HG02678 (cell line): ENCODE data around the gene SNAP29.
"Not testable (repeated sequence)": the region's sequence is repeated elsewhere in the genome, so short reads cannot be mapped to it uniquely, and the experiment has no call there.

Experiments
- ATAC-seq: cut with Tn5 transposase; IDR thresholded peaks from one replicate; pipeline ENCODE4 v1.9.1; 2021; ENCODE audit warnings: mild to moderate bottlenecking, moderate library complexity; ENCODE audit not compliant: unreplicated experiment

SNAP29 gene

DNA sequence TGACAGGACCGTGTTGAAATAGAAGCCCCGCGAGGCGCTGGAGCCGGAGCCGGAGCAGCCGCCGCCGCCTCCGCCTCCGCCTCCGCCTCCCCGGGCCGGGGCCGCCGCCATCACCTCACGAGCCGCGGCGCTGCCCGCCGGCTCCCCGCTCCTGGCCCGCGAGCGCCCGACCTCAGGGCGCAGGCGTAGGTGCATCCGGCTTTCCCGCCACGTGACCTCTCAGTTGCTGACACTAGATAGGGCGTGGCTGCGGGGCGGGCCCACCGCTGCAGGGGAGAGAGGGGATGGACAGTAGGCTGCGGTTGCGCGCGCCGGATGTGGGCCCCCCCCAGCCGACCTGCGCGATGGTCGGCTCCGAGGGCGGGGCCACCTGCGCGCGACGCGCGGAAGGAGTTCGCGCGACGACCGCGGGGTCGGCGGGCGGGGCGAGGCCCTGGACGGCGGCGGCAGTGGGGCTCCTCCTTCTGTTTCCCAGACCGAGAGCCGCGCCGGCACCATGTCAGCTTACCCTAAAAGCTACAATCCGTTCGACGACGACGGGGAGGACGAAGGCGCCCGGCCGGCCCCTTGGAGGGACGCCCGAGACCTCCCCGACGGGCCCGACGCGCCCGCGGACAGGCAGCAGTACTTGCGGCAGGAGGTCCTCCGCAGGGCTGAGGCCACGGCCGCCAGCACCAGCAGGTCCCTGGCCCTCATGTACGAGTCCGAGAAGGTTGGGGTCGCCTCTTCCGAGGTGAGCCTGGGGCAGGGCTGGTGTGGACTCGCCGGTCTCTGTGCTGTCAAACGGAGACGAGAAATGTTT is at the start of gene SNAP29, which contains the start of gene PI4KA:
SNAP29 (plus strand) TSS at position 393 of the 802 bp plus-strand sequence; CDS start at position 497, 104 bp downstream.
PI4KA (minus strand) TSS at position 197 of the 802 bp plus-strand sequence; CDS start at position 111, 86 bp downstream.
- ATAC-seq, result peak; percentile 92

DNA sequence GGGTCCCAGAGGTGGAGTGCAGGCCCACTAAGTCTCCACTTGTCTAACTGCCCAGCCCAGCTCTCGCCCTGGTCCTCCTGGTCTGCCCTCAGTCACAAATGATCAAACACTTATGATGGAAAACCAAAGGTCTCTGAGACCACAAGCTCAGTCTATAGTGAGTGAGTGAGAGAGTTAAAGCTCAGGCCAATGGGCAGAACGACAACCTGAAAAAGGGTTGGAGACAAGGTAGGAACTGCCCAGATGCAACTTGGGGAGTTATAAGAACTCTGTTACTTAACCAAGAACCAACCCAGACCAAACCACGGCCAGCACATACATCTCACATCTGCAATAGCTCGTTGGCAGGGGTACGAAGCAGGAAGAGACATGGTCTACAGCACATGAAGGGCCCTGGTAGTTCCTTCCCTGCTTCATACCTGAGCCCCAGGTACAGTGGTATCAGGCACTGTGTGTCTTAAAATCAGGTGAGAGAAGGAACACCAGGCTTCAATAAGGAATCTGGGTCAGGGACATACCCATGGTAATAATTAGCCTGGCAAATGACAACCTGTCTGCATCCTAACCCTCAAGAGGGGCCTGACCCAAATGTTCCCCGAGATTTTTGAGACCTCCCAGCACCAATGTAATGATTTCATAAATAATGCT is 49.1 kb upstream of the SNAP29 start:
- no peak for ATAC-seq

DNA sequence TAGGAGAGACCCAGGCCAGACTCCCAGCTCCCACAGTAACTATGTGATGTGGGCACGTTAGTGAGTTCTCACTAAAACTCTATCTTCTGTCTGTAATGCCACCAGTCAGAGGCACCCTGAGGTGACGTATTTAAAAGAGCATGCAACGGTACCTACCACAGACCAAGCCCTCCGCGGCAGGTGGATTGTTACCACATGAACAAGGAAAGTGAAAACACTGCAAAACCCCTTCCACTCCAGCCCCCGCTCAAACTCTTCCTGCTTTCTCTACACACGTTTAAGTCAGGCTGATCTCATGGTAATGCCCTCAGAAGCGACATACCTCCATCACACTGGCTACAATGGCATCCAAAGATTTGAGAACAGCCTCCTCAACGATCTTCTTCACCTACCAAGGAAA is 48.2 kb upstream of the SNAP29 start:
- no peak for ATAC-seq

DNA sequence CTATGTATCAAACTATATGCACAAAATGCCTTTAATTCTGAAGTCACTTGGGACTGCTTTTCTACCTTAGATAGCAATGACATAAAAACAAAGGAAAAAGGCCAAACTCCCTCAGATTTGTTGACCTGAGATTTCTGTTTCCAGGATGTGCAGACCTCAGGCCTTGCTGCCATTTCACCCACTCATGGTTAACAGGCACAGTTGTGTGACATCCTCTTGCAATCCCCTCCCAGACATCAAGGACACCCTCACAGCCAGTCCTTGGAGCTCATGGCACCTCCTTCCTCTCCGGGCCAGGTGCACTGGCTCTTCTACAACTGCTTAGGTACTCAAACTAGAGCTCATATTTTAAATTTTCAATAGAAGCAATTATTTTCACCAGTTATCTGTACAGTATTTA is 47.6 kb upstream of the SNAP29 start:
- ATAC-seq, result no peak

DNA sequence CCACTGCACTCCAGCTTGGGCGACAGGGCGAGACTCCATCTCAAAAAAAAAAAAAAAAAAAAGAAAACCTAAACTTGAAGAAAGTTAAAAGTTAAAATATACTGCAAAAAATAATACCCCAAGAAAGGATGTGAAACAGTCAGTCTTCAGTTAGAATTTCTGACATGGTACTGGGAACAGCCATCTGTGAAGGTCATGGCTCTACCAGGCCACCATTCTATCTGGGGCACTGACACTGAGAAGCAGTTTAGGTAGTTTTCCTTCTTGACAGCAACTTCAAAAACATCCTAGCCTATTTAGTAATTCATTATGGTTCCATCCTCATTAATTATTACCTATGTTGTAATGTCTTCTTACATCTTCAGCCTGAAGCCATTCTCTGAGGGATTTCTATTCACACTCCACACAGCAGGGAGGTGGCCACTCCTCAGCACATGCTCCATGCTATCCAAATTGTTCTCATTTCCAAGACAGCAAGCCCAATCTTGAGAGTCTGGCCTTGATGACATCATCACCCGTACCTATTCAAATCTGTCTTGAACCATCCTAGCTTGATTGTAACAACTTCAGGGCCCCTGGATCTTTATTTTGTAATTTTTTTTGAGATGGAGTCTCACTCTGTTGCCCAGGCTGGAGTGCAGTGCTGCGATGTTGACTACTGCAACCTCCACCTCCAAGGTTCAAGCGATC is 46.7 kb upstream of the SNAP29 start:
- no peak for ATAC-seq

DNA sequence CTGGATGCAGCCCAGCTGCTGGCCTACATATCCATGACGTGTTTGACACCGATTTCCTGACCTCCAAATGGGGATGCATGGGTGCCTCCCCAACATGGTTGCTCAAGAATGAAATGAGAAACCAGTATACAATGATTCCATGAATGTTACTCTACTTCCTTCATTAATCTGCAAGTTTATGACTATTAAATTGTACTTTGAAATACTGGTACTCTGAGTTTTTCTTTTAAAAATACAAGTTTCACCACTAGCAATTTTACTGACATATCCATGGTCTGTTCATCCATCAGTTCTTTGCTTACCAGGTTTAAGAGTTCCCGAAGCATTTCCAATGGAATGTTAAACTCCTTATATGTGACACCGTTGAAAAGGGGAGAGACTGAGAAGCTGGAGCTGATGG is 45.8 kb upstream of the SNAP29 start:
- ATAC-seq, result no peak

DNA sequence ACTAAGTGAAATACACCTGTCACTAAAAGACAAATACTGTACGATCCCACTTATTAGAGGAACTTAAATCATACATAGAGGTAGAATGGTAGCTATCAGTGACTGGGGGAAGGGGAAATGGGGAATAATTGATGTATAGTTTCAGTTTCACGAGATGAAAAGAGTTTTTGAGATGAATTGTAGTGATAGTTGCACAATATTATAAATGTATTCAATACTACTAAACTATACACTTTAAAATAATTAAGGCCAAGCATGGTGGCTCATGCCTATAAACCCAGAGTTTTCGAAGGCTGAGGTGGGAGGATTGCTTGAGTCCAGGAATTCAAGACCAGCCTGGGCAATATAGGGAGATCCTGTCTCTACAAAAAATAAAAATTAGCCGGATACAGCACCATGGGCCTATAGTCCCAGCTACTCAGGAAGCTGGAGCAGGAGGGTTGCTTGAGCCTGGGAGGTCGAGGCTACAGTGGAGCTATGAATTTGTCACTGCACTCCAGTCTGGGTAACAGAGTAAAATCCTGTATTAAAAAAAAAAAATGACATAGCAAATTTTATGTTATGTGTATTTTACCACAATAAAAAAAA is 44.5 kb upstream of the SNAP29 start:
- ATAC-seq, result no peak

DNA sequence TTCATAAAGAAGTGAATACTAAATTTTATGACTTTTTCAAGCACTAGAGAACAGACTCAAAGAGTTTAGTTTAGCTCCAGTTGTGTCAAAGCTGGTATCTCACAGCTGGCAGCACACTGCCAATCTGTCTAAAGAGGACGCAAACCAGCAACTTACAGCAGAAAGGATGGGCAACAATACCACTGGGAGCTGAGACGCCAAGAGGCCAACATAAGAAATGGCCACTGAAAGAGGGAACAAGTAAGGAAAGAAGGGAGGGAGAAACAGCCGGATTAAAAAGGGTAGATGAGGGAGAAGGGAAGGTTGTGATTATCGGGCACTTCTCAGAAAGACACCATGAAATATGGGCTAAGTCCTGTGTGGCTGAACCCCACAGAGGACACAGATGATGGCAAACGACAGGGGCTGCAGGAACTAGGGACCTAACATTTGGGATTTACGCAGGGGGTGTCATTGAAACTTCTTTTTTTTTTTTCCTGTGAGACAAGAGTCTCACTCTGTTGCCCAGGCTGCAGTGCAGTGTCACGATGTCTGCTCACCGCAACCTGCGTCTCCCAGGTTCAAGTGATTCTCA is 43.2 kb upstream of the SNAP29 start:
- ATAC-seq, result no peak

DNA sequence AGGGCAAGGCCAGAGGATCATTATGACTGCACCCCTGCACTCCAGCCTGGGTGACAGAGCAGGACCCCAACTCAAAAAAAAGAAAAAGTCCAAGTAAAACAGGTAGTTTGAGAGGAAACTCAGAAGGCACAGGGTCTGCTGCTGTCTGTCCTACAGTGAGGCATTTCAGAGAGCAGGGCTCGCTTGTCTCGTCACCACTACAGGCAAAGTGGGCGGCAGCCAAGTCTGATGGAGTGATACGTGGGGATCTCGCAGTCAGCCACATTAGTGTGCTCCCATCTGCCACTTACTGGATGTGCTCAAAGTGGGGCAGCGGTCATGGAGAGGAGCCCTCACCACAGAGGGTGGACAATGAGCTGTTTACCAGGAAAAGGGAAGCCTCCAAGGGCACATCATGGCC is 42.2 kb upstream of the SNAP29 start:
- no peak for ATAC-seq

DNA sequence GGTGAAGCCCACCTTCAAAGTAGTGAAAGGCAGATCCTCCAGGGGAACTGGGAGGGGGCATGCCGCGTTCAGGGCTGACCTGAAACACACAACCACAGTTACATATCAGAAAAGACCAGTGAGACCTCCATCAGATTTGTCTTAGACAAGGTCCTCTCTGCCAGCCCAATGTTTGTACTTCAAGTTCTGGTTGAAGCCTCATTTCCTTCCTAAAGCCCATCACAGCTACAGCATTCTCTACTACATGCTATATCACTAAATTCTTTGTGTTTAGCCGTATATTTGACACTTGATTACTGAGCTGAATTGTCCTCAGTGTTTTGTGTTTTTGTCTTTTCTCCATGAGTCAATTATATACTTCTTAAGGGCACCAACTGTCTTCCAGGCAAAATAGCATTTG is 40.3 kb upstream of the SNAP29 start:
- no peak for ATAC-seq

DNA sequence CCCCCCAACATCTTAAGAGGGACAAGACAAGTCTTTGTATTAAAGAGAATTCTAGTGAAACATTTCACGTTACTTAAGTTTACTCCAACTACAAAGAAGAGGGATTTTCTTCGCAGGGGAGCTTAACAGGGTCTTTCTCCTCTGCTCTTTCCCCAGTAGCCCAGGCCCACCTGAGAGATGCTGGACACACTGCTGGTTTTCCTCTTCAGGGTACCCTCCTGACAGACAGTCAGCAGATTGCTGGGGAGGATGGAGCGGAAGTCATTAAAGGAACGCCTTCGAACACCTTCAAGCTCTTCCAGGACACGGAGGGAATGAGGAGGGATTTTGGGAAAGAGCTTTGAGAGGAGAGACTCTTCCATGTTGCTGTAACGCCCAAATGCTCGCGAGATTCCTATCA is 39.3 kb upstream of the SNAP29 start:
- no peak for ATAC-seq

DNA sequence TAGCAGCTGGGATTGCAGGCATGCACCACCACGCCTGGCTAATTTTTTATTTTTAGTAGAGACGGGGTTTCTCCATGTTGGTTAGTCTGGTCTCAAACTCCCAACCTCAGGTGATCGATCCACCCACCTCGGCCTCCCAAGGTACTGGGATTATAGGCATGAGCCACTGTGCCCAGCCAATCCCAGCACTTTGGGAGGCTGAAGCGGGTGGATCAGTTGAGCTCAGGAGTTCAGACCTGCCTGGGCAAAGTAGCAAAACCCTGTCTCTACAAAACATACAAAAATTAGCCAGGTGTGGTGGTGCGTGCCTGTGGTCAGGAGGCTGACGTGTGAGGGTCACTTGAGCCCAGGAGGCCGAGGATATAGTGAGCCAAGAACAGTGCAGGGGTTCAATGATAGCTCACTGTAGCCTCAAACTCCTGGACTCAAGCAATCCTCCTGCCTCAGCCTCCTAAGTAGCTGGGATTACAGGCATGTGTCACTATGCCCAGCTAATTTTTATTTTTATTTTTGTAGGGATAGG is 37.0 kb upstream of the SNAP29 start:
- ATAC-seq, result not testable (repeated sequence)

DNA sequence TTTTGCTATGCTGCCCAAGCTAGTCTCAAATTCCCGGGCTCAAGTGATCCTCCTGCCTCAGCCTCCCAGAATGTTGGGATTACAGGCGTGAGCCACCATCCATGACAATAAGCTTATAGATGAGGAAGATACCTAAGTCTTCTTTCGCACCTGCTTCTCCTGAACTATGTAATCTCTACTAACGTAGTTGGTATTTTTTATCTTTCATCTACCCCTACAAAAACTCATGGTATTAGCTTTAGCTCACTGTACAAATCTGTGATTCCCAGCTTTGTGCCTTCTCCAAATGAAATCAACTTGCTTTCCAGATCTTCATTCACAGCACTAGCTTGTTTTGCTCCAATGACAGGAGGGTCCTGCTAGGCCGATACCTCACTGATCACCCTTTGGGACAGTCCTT is 36.6 kb upstream of the SNAP29 start:
- ATAC-seq, result no peak

DNA sequence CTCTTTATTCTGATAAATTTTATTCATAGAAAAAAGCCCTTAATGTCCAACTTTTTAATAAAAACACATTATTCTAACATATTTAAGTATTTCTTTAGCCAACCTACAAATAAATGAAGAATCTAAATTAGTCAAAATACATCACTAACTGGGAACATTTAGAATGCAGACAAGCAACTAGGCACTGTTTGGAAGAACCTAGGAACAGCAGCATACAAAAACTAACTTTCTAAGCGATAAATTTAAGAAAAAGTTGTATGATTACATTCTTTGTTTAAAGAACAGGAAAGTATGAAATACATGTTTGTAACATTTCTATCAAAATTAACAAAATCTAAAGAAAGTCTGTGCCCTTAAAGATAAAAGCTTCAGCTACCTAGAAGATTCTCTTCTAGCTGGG is 35.5 kb upstream of the SNAP29 start:
- no peak for ATAC-seq

DNA sequence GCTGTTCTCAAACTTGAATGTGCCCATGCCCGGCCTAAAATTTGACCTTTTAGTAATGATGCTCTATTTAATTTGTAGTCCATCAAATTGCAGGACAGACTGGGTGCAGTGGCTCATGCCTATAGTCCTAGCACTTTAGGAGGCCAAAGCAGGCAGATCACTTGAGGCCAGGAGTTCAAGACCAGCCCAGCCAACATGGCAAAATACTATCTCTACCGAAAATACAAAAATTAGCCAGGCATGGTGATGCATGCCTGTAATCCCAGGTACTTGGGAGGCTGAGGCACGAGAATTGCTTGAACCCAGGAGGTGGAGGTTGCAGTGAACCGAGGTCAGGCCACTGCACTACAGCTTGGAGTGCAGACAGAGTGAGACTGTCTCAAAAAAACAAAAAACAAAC is 33.6 kb upstream of the SNAP29 start:
- not testable (repeated sequence) for ATAC-seq

DNA sequence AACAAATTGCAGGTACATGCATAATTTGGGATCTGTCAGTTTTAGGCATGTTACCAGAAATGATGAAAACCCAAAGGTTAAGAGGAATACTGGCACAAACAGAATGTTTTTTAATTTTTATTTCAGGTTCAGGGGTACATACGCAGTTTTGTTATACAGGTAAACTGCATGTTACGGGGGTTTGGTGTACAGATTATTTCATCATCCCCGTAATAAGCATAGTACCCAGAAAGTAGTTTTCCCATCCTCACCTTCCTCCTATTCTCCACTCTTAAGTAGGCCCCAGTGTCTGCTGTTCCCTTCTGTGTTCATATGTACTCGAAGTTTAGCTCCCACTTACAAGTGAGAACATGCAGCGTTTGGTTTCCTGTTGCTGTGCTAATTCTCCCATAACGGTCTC is 33.2 kb upstream of the SNAP29 start:
- no peak for ATAC-seq

DNA sequence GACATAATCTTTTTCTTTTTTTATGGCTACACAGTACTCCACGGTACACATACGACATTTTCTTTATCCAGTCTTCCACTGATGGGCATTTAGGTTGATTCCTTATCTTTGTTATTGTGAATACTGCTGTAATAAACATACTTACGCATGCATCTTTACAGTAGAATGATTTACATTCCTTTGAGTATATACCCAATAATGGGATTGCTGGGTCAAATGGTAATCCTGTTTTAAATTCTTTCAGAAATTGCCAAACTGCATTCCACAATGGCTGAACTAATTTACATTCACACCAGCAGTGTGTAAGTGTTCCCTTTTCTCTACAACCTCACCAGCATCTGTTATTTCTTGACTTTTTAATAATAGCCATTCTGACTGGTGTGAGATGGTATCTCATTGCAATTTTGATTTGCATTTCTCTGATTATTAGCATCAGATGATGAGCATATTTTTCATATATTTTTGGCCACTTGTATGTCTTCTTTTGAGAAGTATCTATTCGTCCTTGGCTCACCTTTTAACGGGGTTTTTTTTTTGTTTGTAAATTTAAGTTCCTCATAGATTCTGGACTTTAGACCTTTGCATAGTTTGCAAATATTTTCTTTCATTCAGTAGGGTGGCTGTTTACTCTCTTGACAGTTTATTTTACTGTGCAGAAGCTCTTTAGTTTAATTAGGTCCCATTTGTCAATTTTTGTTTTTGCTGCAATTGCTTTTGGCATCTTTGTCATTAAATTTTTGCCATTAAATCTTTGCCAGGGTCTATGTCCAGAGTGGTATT is 32.2 kb upstream of the SNAP29 start:
- ATAC-seq, result not testable (repeated sequence)

DNA sequence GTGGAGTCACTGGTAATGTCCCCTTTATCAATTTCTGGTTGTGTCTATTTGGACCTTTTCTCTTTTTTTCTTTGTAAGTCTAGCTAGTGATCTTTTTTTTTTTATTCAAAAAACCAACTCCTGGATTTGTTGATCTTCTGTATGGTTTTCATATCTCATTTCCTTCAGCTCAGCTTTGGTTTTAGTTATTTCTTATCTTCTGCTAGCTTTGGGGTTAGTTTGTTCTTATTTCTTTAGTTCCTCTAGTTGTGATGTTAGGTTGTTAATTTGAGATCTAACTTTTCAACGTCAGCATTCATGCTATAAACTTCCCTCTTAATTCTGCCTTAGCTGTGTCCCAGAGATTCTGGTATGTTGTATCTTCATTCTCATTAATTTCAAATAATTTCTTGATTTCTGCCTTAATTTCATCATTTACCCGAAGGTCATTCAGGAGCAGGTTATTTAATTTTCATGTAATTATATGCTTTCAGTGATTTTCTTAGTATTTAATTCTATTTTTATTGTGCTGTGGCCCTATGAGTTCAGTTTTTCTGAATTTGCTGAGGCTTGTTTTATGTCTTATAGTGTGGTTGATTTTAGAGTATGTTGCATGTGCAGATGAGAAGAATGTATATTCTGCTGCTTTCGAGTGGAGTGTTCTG is 29.2 kb upstream of the SNAP29 start:
- no peak for ATAC-seq

DNA sequence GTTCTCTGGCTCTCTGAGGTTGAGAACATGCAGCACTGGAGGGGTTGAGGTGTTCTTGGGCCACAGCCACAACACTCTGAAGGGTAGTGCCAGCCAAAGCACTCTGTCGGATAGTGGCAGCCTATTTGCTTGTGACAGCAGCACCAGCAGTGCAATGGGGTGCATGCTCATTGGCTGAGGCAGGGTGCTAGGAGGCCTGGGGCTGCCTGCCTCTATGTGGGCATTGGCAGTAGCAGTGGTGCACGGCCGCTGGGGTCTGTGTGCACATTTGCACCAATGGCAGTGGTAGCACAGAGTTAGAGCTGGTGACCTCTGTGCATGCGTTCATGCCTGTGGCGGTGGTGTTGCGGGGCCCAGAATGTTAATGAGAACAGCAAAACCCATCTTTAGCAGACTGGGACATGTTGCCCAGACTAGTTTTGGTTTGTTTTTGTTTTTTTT is 25.6 kb upstream of the SNAP29 start:
- no peak for ATAC-seq
